GM12874 (cell line): ENCODE data around the gene P3H1.

Source experiments
- TF ChIP-seq, protein P1 (sequence below): IDR thresholded peaks from 2 replicates; pipeline ENCODE4 v1.5.1; 2011; ENCODE audit warnings: low read depth, mild to moderate bottlenecking, control low read depth, low read length, moderate library complexity; ENCODE audit not compliant: insufficient read depth

The P3H1 gene

DNA sequence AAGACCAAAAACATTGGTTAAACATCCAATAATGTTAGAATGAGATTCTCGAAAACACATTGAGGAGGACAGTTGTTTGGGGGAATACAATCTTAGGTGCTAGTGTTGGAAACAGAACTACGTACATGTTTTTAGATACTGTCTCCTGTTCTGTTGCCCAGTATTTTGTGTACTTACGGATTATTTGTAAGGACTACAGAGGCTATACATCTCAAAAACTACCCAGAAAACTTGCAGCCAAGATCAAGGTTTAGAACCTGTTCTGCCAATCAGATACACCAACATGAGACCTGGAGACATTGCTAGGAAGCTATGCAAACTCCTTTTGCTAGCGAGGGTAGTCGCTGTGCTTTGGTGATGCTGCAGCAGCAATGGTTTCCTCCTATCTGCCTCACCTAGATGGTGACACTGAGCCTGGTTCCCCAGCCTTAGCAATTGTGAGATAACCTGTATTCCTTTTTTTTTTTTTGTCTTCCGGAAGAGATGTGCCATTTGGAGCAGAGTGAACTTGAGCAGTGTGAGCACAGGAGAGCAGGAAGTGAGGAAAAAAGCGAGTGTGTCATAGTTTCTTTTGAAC, 62.9 kb downstream of the P3H1 start:
- TF ChIP-seq, protein P1, sequence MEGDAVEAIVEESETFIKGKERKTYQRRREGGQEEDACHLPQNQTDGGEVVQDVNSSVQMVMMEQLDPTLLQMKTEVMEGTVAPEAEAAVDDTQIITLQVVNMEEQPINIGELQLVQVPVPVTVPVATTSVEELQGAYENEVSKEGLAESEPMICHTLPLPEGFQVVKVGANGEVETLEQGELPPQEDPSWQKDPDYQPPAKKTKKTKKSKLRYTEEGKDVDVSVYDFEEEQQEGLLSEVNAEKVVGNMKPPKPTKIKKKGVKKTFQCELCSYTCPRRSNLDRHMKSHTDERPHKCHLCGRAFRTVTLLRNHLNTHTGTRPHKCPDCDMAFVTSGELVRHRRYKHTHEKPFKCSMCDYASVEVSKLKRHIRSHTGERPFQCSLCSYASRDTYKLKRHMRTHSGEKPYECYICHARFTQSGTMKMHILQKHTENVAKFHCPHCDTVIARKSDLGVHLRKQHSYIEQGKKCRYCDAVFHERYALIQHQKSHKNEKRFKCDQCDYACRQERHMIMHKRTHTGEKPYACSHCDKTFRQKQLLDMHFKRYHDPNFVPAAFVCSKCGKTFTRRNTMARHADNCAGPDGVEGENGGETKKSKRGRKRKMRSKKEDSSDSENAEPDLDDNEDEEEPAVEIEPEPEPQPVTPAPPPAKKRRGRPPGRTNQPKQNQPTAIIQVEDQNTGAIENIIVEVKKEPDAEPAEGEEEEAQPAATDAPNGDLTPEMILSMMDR, result no peak

DNA sequence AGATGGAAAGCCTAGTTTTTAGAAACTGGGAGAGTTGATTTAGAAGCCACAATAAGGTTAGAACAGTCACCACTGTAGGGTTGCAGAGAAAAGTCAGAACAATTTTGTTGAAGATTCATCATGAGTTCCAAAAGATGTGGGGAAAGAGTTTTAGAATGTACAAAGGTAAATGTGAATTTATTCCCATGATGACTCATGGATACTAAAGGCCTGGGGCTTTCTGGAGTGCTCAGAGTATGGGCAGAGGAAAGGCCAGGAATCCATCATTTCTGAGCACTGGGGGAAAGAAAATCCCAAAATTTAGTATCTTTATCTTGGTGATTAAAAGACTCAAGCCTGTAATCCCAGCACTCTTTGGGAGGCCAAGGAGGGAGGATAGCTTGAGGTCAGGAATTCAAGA, 66.8 kb downstream of the P3H1 start:
- TF ChIP-seq, protein P1, result no peak

DNA sequence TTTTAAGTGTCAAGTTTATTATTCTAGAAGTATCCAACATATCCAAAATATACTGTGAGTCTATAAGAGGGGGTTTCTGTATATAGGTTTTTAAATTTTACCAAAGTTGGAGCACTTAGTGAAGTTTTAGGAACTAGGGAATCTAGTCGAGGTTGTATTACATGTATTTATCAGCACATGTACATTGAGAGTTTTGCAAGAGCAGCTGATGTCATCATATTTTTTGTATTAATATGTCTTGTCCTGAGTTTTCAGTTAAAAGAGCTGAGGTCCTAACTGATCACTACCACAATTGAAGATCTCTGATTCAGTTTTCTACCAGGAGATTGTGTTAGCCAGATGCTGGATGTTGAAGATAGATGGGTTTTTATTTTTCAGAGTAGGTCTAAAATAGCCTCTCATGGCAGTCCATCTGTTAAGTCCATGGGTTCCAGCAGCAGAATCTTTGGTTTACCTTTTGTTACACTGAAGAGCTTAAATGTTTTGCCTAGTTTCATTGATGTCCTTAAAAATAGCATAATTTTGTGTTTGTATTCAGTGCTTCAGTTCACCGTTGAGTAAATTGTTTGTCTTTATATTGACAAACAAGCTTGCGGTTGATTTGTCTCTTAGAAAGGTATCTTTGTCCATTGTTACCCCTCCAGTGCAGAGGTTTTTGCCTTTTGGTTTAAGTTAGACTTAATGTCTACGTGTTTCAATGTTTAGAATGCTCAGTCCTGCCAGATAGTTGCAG, 68.6 kb downstream of the P3H1 start:
- TF ChIP-seq, protein P1, result no peak
